Stomach (tissue), 4 donors: Measurements from ENCODE around the gene FRMD1.

Source experiments
- EP300 ChIP-seq: sonication (generic); formaldehyde crosslinking; IDR thresholded peaks from one replicate; pipeline ENCODE4 v1.6.1; 2017; ENCODE audit warnings: antibody characterized with exemption
- POLR2AphosphoS5 ChIP-seq, 3 donors: sonication (generic); formaldehyde crosslinking; IDR thresholded peaks; one replicate each; pipeline ENCODE4 v1.6.1; 2016; ENCODE audit warnings: antibody characterized with exemption in 3 of 3
- TF ChIP-seq, protein P1 (sequence below), 7 experiments: fragments of 450-650 bp in 4 of 7; fragments of 200-600 bp in 3 of 7; sonication (generic) in 3 of 7; IDR thresholded peaks; one replicate each; pipeline ENCODE4 v1.5.1; 2016 to 2019; ENCODE audit warnings: antibody characterized with exemption in 7 of 7, control low read depth in 2 of 7, mild to moderate bottlenecking in 1 of 7

- TF ChIP-seq, protein P1, sequence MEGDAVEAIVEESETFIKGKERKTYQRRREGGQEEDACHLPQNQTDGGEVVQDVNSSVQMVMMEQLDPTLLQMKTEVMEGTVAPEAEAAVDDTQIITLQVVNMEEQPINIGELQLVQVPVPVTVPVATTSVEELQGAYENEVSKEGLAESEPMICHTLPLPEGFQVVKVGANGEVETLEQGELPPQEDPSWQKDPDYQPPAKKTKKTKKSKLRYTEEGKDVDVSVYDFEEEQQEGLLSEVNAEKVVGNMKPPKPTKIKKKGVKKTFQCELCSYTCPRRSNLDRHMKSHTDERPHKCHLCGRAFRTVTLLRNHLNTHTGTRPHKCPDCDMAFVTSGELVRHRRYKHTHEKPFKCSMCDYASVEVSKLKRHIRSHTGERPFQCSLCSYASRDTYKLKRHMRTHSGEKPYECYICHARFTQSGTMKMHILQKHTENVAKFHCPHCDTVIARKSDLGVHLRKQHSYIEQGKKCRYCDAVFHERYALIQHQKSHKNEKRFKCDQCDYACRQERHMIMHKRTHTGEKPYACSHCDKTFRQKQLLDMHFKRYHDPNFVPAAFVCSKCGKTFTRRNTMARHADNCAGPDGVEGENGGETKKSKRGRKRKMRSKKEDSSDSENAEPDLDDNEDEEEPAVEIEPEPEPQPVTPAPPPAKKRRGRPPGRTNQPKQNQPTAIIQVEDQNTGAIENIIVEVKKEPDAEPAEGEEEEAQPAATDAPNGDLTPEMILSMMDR (IDR thresholded peaks at IDR 0.05) = no peak
- no peak for TF ChIP-seq POLR2AphosphoS5 (IDR thresholded peaks at IDR 0.05)
- TF ChIP-seq EP300 = no peak
Measured at GRCh38 chr6:168045706-168046620, 33.0 kb downstream of the FRMD1 start.
